HG02759 (cell line): Measurements from ENCODE around the gene MFSD6L.

Experiments used
- ATAC-seq: cut with Tn5 transposase; IDR thresholded peaks from one replicate; pipeline ENCODE4 v1.9.1; 2021; ENCODE audit warnings: mild to moderate bottlenecking, moderate library complexity; ENCODE audit not compliant: unreplicated experiment

The MFSD6L gene, protein sequence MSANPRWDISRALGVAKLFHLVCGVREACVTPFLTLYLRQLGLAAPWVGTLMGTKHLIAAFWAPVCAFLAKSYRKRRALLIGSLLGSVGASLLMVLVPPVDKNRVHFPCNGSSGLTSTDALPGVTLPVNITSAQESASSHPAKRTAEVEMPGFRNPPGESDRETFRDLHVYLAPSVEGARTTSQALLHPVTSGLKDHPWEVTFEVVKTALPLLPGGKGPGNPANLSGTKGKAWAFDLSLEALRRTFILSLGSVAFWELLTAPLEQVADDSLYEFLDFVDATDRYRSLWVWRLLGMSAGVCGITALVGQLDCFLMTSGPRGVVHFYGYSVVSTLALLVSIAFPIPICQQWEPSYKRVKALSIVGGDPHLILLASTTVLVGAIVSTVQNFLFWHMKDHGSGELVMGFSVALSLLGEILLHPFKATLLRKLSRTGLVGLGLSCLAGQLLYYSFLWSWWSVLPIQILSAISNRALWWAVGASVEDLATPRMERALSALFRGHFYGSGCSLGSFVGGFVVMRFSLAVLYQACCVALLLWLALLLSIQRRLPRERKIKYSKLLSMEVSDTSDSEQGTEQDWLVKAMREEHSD

DNA sequence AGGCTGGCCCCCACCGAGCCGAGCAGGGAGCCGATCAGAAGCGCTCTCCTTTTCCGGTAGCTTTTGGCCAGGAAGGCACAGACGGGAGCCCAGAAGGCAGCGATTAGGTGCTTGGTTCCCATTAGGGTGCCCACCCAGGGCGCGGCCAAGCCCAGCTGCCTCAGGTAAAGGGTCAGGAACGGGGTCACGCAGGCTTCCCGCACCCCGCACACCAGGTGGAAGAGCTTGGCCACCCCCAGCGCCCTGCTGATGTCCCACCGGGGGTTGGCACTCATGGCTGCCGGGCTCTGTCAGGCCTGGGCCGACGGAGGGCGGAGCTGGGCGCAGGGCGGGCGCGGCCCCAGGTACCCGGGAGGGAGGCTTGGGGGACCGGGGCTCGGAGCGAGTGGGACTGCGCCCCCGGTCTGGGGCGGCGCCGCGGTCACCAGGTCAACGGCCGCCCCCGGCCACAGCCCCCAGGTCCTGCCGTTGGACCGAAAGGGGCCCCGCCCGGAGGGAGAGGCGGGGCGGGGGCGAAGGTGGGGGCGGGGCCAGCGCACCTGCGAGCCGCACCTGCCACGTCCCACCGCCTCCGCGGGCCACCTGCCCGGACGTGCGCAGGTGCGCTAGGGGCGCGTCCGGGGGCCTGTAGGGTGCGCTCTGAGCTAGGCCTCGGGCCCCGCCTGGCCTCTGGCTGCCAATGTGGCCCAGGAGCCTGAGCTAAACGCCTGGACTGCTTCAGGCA is at the start of gene MFSD6L:
Gene MFSD6L (minus strand): TSS at position 520 of the 724 bp plus-strand sequence. CDS start 245 bp downstream, at position 275.
- ATAC-seq = no peak

- no peak for ATAC-seq
Observed at GRCh38 chr17:8847891-8848290, 48.7 kb upstream of the MFSD6L start.

DNA sequence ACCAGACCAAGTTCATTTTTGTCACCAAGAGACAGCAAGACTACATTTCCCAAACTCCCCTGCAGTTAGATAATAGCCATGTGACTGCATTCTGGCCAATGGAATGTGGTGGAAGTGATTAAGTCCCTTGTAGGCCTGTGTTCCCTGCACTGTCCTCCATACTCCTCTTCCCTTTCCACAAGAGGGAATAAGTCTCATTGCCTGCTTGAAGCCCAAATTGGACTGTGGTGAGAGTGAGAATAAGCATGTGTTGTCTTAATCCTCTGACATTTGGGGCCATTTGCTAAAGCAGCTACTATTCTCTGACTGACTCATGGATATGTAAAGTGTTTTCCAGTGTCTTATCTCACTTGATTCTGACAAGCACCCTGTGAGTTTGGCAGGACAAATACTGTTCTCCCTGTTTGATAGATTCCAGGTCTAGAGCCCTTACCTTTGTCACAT is 47.6 kb upstream of the MFSD6L start:
- ATAC-seq = no peak

GRCh38 chr17:8844229-8845218 is 45.4 kb upstream of the MFSD6L start:
- ATAC-seq = no peak

- no peak for ATAC-seq
Observed at GRCh38 chr17:8843344-8843743, 44.2 kb upstream of the MFSD6L start.

DNA sequence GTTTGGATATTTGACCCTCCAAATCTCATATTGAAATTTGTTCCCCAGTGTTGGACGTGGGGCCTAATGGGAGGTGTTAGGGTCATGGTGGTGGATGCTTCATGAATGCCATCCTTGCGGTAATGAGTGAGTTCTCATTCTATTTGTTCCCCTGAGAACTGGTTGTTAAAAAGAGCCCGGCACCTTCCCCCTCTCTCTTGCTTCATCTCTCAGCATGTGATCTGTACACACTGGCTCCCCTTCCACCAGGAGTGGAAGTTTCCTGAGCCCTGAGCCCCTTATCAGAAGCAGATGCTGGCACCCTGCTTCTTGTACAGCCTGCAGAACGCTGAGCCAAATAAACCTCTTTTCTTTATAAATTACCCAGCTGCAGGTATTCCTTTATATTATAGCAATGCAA is 42.7 kb upstream of the MFSD6L start:
- ATAC-seq = no peak

GRCh38 chr17:8839410-8839935 is 40.3 kb upstream of the MFSD6L start:
- no peak for ATAC-seq

- ATAC-seq = no peak
Observed at GRCh38 chr17:8838551-8839095, 39.5 kb upstream of the MFSD6L start.

- ATAC-seq = no peak
Observed at GRCh38 chr17:8837563-8838075, 38.5 kb upstream of the MFSD6L start.

- ATAC-seq = no peak
Observed at GRCh38 chr17:8836821-8837562, 37.8 kb upstream of the MFSD6L start.

DNA sequence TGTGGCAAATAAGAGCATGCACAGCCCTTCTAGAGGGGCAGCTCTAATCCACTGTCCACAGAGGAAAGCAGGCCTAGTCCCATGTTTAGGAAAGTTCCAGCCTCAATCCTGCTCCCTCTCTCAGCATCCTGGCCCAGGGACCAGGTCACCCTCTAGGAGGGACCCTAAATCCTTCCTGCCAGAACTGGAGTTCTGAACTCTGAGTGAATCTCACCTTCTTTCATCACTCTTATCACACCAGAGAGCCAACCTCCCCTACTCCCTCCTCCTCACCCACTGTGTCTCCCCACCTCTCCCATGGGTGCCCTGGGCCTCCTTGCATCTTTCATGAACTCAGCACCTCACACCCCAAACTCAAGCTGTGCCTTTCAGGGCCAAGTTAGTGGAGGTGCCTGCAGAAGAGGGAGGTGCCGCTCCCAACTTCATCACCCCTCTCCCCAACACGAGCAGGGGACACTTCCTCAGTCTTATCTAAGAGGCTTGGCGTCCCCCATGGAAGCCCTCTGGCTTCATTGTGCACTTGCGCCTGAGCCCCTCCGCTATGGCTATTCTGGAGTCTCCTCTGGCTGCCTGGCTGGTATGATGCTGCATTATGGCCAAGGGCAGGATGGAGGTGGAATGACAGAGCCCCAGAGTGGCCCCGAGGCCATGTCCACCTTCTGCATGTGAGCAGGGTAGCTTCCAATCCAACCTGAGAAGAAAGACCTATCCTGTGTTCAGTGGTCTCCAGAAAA is 36.6 kb upstream of the MFSD6L start:
- ATAC-seq = no peak

GRCh38 chr17:8835106-8835505 is 35.9 kb upstream of the MFSD6L start:
- ATAC-seq = no peak

DNA sequence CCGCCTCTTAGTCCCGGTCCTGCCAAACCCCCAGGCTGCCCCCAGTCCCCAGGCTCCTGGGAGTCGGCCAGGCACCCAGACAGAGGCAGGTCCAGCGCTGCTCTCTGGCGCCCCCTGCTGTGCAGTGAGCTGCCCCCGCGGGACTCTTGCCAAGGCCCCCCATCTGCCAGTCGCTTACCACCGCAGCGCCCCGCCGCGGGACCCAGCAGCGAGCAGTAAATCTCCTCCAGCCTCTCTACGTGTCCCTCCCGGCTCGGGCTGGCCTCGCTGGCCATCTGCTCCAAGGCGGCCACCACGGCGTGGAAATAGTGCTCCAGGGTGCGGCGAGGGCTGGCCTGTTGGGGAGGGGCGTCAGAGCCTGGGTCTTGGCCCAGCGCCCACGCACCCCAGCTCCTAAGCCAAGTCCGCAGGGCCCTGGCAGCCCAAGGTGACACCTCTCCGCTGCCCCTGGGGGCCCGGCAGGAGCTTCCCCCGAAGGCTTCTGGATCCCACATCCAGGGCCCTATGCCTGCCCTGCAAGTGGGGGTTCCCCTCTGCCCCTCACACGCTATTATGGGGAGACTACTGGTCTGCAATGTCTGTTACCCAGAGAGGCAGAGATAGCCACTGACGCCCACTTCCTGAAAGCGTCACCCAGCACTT is 33.7 kb upstream of the MFSD6L start:
- no peak for ATAC-seq

- ATAC-seq = no peak
Observed at GRCh38 chr17:8831234-8831849, 32.2 kb upstream of the MFSD6L start.

DNA sequence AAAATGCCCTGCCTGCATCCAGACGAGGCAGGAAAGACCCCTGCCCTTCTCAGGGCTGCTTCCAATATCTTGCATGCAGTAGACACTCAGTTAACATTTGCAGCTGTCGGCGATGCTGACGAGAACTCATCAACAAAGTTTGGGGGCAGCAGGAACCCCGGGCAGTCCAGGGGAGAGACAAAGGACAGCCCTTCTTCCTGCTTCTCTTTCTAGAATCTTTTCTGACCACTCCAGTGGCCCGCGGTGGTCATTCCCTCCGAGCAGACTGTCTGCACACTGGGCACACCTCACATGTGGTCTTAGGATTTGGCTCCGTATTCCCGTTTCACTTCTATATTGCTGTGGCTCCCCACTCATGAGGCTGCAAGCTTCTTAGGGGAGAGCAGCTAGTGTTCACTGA is 31.0 kb upstream of the MFSD6L start:
- ATAC-seq = no peak

DNA sequence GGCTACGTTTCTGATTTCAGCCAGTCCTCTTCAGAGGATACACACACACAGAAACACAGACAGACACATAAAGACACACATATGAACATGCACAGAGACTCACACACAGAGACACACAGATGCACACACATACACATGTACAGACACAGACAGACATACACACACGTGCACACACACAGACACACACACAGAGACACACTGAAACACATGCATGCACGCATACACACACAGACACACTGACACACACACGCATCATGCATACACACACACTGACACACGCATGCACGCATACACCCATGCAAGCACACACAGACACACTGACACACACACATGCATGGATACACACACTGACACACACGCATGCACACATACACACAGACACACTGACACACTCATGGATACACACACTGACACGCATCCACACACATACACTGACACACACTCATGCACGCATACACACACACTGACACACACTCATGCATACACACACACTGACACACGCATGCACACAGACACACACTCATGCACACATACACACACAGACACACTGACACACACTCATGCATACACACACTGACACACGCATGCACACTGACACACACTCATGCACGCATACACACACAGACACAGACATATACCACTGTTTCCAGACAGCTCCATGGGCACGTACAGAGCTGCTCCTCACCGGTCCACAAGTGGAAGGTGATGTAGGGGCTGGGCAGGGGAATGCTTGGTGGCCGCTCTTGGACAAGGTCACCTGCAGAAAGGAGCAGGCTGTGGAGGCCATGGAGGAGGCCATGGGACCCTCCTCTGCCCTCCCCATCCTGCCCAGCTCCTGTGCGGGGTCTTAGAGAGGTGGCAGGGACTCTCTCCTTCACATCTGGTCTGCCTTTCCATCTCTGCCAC is 30.1 kb upstream of the MFSD6L start:
- ATAC-seq = no peak

- no peak for ATAC-seq
Observed at GRCh38 chr17:8828517-8828875, 29.3 kb upstream of the MFSD6L start.
